ENCODE measurements around the gene C5AR2. TPM values are rescaled to one million over a fixed set of nuclear protein-coding genes. Genes with fewer than 3 reads are reported as not detected.
"Not testable (repeated sequence)": the region's sequence is repeated elsewhere in the genome, so short reads cannot be mapped to it uniquely, and the experiment has no call there.

C5AR2 gene
- total and polyA plus RNA-seq, 8 donors: 0.09 to 1.2 (median 0.23) TPM; not detected in 1

- DNase-seq (no peak), FAIRE-seq (no peak), ATAC-seq (no peak)
- Histone ChIP-seq H3K36me3 (no peaks in the 10 kb centered on the region), H3K4me1 (no peaks in the 10 kb centered on the region), H3K4me3 (no peak overlapping the region), H3K27me3 (no peaks in the 10 kb centered on the region), H3K9me3 (no peaks in the 10 kb centered on the region), H3K27ac (no peak overlapping the region)
- TF ChIP-seq CTCF (IDR thresholded peaks at IDR 0.05): no peak
- intact Hi-C loops (cut with DNase I): no loop called here
- 78 to 88% methylated on average over 11 of the region's 11 CpGs for WGBS, 2 donors
These were observed 11.3 kb downstream of the C5AR2 start for GRCh38 chr19:47343194-47343802.

GRCh38 chr19:47344425-47344824, 12.4 kb downstream of the C5AR2 start:
- H3K36me3 ChIP-seq: no peaks in the 10 kb centered on the region
- H3K27ac ChIP-seq: no peak overlapping the region
- FAIRE-seq (no peak), ATAC-seq (no peak), DNase-seq (no peak)
- no peaks in the 10 kb centered on the region for H3K9me3 ChIP-seq
- intact Hi-C loops (cut with DNase I): no loop called here
- H3K27me3 ChIP-seq: no peaks in the 10 kb centered on the region
- TF ChIP-seq CTCF (IDR thresholded peaks at IDR 0.05): no peak
- H3K4me1 ChIP-seq: no peaks in the 10 kb centered on the region
- no peak overlapping the region for H3K4me3 ChIP-seq
- 67 to 83% methylated on average over 1 of the region's 1 CpG for WGBS, 2 donors

GRCh38 chr19:47346024-47346423, 14.0 kb downstream of the C5AR2 start:
- H3K9me3 ChIP-seq; ATAC-seq; H3K4me1 ChIP-seq; FAIRE-seq; H3K4me3 ChIP-seq; H3K27me3 ChIP-seq; H3K27ac ChIP-seq; DNase-seq; intact Hi-C loops (cut with DNase I); H3K36me3 ChIP-seq: not testable (repeated sequence)
- 71 to 95% methylated on average over 6 of the region's 6 CpGs for WGBS, 2 donors

- no peaks in the 10 kb centered on the region for H3K9me3 ChIP-seq
- H3K4me1 ChIP-seq: peaks cover 0 to 8% (median 3%) of the 10 kb centered on the region in 3 donors
- FAIRE-seq (peak; percentile 89), ATAC-seq (peak; percentile 99 to 100 (median 99)), DNase-seq (peak; percentile 97 to 100 (median 98))
- TF ChIP-seq CTCF (IDR thresholded peaks at IDR 0.05): peak; percentile 99 to 100 (median 100)
- intact Hi-C loops (cut with DNase I): no loop called here
- WGBS, 2 donors: 3% methylated on average over 63 of the region's 63 CpGs
- H3K36me3 ChIP-seq: peaks cover 0 to 12% (median 0%) of the 10 kb centered on the region in 3 donors
- peak within 1 kb of the TSS; percentile 62 to 95 (median 66) for H3K4me3 ChIP-seq
- H3K27ac ChIP-seq: peak within 1 kb of the TSS in 2 of 4 donors; percentile 54 to 64
- no peaks in the 10 kb centered on the region for H3K27me3 ChIP-seq
These were observed 17.1 kb downstream of the C5AR2 start, which contains the start of gene DHX34 for GRCh38 chr19:47348819-47349795. Gene DHX34, plus strand, starts transcription at chr19:47349315. Its CDS starts 3,716 bp downstream, at chr19:47353031.

GRCh38 chr19:47350630-47351029, 18.7 kb downstream of the C5AR2 start:
- TF ChIP-seq CTCF (IDR thresholded peaks at IDR 0.05): no peak
- FAIRE-seq (no peak), DNase-seq (no peak), ATAC-seq (no peak)
- no peaks in the 10 kb centered on the region for H3K27me3 ChIP-seq
- intact Hi-C loops (cut with DNase I): no loop called here
- 77 to 89% methylated on average over 6 of the region's 6 CpGs for WGBS, 2 donors
- no peak overlapping the region for H3K4me3 ChIP-seq
- H3K9me3 ChIP-seq: no peaks in the 10 kb centered on the region
- no peak overlapping the region for H3K27ac ChIP-seq
- H3K4me1 ChIP-seq: peaks cover 0 to 8% (median 3%) of the 10 kb centered on the region in 3 donors
- peaks cover 0 to 19% (median 6%) of the 10 kb centered on the region in 3 donors for H3K36me3 ChIP-seq
